HG03095 (cell line): Measurements from ENCODE around the gene RNASE13.
"Not testable (repeated sequence)": the region's sequence is repeated elsewhere in the genome, so short reads cannot be mapped to it uniquely, and the experiment has no call there.

ENCODE experiments used
- ATAC-seq: cut with Tn5 transposase; IDR thresholded peaks from one replicate; pipeline ENCODE4 v1.9.1; 2021; ENCODE audit warnings: moderate library complexity; ENCODE audit not compliant: unreplicated experiment

RNASE13 gene

GRCh38 chr14:20996521-20996920 is 38.1 kb downstream of the RNASE13 start:
- ATAC-seq = no peak

GRCh38 chr14:20989787-20990600 is 44.6 kb downstream of the RNASE13 start, which contains the start of gene METTL17:
Gene METTL17, plus strand, starts transcription at chr14:20989980. Its CDS starts 23 bp downstream, at chr14:20990003.
- ATAC-seq = peak; percentile 94

GRCh38 chr14:20989471-20989786 is 45.2 kb downstream of the RNASE13 start:
- no peak for ATAC-seq

GRCh38 chr14:20988717-20989470 is 45.7 kb downstream of the RNASE13 start:
- ATAC-seq = no peak

- no peak for ATAC-seq
These were observed 47.8 kb downstream of the RNASE13 start for GRCh38 chr14:20986811-20987210.

GRCh38 chr14:20985650-20986049 is 49.0 kb downstream of the RNASE13 start:
- not testable (repeated sequence) for ATAC-seq
